ENCODE measurements around the gene UNC80.

DNA sequence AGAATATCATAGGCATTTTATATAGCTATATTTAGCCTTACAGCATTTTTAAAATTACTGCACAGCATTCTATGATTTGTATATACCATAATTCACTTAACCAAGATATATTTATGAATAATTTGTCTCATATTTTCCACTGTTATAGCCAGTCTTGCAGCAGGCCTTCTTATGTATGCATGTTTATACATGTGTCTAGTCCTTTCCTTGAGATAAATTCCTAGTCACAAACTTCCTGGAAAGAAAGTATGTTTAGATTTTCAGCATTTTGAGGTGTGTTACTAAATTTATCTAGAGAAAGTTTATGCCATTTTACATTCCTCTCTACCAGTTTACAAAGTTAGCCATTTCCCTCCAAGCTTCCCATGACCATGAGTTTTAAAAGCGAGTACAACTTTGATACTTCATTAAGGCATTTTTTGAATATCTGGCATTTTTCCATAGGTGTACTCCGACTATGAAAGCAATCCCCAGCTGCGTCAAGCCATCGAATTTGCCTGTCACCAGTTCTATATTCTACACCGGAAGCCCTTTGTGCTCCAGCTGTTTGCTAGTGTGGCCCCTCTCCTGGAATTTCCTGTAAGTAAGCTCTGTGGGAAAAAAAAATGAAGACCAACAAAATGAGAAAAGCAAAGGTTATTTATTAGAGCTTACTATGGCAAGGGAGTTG, 171.4 kb downstream of the UNC80 start:
- TF ChIP-seq, protein P1, sequence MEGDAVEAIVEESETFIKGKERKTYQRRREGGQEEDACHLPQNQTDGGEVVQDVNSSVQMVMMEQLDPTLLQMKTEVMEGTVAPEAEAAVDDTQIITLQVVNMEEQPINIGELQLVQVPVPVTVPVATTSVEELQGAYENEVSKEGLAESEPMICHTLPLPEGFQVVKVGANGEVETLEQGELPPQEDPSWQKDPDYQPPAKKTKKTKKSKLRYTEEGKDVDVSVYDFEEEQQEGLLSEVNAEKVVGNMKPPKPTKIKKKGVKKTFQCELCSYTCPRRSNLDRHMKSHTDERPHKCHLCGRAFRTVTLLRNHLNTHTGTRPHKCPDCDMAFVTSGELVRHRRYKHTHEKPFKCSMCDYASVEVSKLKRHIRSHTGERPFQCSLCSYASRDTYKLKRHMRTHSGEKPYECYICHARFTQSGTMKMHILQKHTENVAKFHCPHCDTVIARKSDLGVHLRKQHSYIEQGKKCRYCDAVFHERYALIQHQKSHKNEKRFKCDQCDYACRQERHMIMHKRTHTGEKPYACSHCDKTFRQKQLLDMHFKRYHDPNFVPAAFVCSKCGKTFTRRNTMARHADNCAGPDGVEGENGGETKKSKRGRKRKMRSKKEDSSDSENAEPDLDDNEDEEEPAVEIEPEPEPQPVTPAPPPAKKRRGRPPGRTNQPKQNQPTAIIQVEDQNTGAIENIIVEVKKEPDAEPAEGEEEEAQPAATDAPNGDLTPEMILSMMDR (conservative IDR thresholded peaks at IDR 0.05 in 1 of 2, IDR thresholded peaks at IDR 0.05 in 1 of 2; ENCODE audit: low read depth in 1 of 2, low read length in 2 of 2): no peak
- no peak for TF ChIP-seq EZH2 (IDR thresholded peaks at IDR 0.05; ENCODE audit: low read length, missing control alignments)
